Epithelial cell of proximal tubule (primary cell): ENCODE measurements around the gene DKK1. TPM values are rescaled to one million over a fixed set of nuclear protein-coding genes. Genes with fewer than 3 reads are reported as not detected.

Experiments used
- DNase-seq: peaks from one replicate; pipeline ENCODE4 v3.0.0-alpha.2; 2011; ENCODE audit warnings: low read depth
- H3K4me3 ChIP-seq: 2 replicates; pipeline ENCODE4 v1.5.1; 2011; ENCODE audit warnings: low read depth, mild to moderate bottlenecking, low read length
- total RNA-seq: library from RNA; depleted of rRNA; stranded (reverse); fragments of >200 nt; gene quantifications from 2 replicates; pipeline ENCODE4 v1.2.3, GENCODE V29; 2015
- TF ChIP-seq, protein P1 (sequence below): conservative IDR thresholded peaks from 2 replicates; pipeline ENCODE4 v1.5.1; 2012; ENCODE audit warnings: low read depth, mild to moderate bottlenecking, low read length

DKK1 gene
- total RNA-seq, 1 donor from 2014 or later: 3.2 TPM

DNA sequence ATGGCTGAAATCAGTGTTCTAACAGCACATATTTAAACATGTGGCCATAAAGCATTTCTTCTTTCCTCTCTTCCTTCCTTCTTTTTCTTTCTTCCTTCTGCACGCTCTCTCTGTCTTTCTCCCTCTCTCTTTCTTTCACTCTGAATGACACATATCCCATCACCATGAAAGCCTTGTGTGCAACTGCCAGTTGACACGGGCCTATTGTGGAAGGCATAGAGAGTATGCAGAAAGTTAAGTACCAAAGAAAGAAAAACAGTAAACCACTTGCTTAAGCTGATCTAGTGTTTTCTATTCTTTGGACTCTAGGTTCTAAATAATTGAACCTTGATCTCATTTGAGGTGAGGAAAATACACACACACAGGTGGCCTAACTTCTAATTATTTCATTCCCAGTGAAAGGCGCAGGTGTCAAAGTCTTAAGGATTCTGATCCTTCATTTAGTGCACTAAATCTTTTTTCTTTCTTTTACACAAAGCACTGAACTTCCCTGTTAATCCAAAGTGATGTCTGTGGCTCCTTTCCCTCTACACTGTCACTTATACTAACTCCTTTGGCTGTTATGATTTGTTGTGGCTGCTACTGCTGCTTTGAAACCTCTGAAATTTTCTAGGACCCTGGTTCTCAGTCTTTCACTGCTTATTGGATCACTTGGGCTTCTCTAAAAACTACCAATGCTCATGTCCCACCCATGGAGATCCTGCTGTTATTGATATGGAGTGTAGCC is 17.7 kb downstream of the DKK1 start:
- H3K4me3 ChIP-seq: no peak overlapping the region
- DNase-seq: no peak
- TF ChIP-seq, protein P1, sequence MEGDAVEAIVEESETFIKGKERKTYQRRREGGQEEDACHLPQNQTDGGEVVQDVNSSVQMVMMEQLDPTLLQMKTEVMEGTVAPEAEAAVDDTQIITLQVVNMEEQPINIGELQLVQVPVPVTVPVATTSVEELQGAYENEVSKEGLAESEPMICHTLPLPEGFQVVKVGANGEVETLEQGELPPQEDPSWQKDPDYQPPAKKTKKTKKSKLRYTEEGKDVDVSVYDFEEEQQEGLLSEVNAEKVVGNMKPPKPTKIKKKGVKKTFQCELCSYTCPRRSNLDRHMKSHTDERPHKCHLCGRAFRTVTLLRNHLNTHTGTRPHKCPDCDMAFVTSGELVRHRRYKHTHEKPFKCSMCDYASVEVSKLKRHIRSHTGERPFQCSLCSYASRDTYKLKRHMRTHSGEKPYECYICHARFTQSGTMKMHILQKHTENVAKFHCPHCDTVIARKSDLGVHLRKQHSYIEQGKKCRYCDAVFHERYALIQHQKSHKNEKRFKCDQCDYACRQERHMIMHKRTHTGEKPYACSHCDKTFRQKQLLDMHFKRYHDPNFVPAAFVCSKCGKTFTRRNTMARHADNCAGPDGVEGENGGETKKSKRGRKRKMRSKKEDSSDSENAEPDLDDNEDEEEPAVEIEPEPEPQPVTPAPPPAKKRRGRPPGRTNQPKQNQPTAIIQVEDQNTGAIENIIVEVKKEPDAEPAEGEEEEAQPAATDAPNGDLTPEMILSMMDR: no peak

DNA sequence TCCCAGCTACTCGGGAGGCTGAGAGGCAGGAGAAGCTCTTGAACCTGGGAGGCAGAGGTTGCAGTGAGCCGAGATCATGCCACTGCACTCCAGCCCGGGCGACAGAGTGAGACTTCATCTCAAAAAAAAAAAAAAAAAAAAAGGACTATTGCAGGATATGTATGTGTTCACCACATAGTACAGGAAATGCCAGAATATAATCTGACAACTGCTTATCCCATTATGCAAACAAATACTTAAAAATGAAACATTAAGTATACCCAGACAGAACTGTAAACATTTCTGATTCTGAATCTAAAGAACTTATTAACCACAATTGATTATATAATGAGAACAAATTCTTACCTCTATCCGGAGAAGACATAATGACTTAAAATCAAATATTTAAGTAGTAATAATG is 18.7 kb downstream of the DKK1 start:
- no peak overlapping the region for H3K4me3 ChIP-seq
- TF ChIP-seq, protein P1: no peak
- no peak for DNase-seq

DNA sequence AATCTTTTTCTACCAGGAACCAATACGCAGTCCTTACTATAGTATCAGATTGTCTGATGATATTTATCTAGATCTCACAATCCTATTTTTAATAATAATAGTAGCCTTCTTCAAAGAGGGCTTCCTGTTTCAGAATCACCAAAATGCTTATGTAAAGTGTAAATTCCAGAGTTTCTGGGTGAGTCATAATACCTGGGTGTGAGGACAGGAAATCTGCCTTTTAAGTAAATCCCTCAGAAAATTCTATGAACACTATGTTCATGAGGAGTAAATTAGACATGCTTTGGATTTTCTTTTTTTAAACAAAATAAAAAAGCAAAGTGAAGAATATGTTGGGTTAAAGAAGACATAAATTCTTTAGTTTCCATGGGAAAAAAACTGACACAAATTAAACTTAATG is 20.5 kb downstream of the DKK1 start:
- no peak for DNase-seq

DNA sequence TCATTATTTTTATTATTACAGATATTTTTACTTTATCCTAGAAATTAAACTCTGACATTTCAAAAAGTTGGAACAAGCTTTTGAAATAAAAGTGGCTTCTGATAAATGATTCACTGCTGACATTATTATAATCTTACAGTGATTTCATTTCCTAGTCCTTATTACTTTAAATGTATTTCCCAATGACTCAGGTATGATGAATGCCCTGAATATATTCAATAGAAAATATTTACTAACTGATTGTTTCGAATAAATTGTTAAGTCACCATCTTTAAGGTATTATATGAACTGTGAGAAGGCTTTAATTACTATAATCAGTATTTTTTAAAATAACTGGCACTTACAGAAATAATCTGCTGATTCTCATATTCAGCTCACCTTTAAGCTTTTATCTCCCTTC is 21.6 kb downstream of the DKK1 start:
- H3K4me3 ChIP-seq: no peak overlapping the region
- no peak for DNase-seq
- TF ChIP-seq, protein P1: no peak

More for the DNA sequence above, 20.5 kb downstream of the DKK1 start:
- no peak overlapping the region for H3K4me3 ChIP-seq
- TF ChIP-seq, protein P1: no peak

DNA sequence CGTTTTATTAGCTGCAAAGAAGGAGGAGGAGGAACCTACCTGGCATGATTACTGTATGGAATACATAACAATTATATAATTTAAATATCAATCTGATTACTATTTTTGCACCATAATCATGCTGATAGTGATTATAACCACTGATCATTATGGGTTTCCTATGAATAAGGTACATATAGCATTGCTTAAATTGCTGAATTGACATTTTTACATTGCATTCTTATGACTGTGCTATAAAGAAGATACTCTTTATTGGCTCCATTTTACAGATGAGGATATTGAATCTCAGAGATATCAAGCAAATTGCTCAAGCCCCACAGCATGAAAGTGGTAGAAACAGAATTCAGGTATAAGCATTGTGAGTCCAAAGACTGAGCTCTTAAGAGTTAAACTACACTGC is 23.1 kb downstream of the DKK1 start:
- H3K4me3 ChIP-seq: no peak overlapping the region
- TF ChIP-seq, protein P1: no peak
- DNase-seq: no peak

DNA sequence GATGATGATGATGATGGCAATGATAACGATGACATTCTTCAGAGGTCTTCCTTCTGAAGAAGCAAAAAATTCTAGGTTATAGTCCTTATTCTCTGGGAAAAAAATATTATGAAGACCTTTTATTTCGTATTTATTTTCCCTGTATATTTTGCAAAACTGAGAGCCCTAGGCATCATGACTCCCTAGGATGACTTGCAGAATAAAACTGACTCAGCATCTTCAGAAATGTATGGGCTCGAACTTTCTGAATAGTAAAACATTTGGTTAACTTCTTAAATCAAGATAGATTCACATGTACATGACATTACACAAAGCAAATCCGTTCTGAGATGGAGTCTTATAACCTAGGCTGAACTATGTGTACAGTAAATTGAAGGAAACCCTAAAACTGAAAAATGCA is 29.4 kb downstream of the DKK1 start:
- no peak for DNase-seq
- no peak overlapping the region for H3K4me3 ChIP-seq
- TF ChIP-seq, protein P1: no peak
